ENCODE results near the gene CSF1.
"Not testable (repeated sequence)": the region's sequence is repeated elsewhere in the genome, so short reads cannot be mapped to it uniquely, and the experiment has no call there.

CSF1 gene

GRCh38 chr1:109913360-109913879 lies 2.8 kb downstream of the CSF1 start:
- no peak for DNase-seq (ENCODE audit: low read depth)
- H3K4me3 ChIP-seq (ENCODE audit: low read length): no peak overlapping the region
- TF ChIP-seq CTCF (IDR thresholded peaks at IDR 0.05; ENCODE audit: insufficient read depth, low read depth, low read length, missing control alignments): no peak

DNA sequence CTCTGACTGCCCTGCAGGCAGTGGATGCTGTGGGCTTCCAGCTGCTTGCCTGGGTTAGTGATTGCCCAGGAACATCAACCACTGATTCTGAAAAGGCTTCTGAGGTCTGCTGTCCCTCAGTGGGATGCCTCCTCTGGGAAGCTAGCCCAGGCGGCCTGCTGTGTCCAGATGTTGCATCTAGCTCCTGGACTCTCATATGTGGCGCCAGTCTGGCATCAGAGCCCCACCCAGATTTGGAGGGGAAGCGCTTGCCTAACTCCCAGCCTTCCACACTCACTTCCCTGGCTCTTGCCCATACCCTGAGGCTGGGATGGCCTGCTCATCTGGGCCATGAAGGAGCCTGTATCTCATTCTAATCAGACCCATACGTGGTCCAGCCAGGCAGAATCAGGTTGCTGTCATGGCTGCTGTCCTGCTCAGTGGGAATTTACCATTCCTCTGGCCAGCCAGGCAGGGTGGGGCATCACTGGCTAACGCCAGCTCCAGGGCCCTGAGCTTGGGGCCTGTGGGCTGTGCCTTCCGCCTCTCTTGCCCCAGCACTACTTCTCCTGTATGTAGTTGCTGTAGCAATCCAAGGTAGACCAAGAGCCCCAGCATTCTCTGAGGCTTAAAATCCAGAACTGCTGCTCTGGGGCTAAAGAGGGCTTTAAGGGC lies 4.1 kb downstream of the CSF1 start:
- H3K4me3 ChIP-seq (ENCODE audit: low read length): no peak overlapping the region
- no peak for DNase-seq (ENCODE audit: low read depth)
- no peak for TF ChIP-seq CTCF (IDR thresholded peaks at IDR 0.05; ENCODE audit: insufficient read depth, low read depth, low read length, missing control alignments)

DNA sequence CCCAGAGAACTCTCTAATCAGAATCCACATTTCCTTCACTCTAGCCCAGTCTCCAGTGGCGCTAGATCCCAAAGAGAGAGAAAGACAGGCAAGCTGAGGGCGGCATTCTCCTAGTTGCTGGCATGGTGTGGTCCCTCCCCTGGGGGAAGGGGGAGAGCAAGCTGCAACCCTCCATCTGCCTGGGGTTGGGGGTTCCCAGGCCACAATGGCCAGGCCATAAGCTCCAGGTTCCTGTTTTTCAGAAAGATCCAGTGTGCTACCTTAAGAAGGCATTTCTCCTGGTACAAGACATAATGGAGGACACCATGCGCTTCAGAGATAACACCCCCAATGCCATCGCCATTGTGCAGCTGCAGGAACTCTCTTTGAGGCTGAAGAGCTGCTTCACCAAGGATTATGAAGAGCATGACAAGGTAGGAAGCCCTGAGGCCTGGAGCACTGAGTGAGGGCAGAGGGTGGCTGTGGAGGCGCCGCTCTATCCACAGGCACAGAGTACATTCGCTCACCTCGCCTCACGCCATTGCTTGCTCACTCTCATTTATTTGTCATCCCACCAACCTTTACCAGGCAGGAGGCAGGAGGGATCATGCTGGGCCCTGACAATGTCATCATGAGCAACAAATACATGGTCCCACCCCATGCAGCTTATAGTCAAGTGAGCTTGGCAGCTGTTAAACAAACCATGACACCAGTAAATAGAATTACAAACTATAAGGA lies 6.6 kb downstream of the CSF1 start:
- H3K4me3 ChIP-seq (ENCODE audit: low read length): no peak overlapping the region
- TF ChIP-seq CTCF (IDR thresholded peaks at IDR 0.05; ENCODE audit: insufficient read depth, low read depth, low read length, missing control alignments): no peak
- DNase-seq (ENCODE audit: low read depth): no peak

- DNase-seq (ENCODE audit: low read depth): no peak
- H3K4me3 ChIP-seq (ENCODE audit: low read length): no peak overlapping the region
- TF ChIP-seq CTCF (IDR thresholded peaks at IDR 0.05; ENCODE audit: insufficient read depth, low read depth, low read length, missing control alignments): peak; percentile 19
Measured at GRCh38 chr1:109917768-109918606, 7.3 kb downstream of the CSF1 start.

GRCh38 chr1:109918671-109919070 lies 8.0 kb downstream of the CSF1 start:
- TF ChIP-seq CTCF (IDR thresholded peaks at IDR 0.05; ENCODE audit: insufficient read depth, low read depth, low read length, missing control alignments): no peak
- no peak for DNase-seq (ENCODE audit: low read depth)
- no peak overlapping the region for H3K4me3 ChIP-seq (ENCODE audit: low read length)

GRCh38 chr1:109919303-109919702 lies 8.7 kb downstream of the CSF1 start:
- no peak for TF ChIP-seq CTCF (IDR thresholded peaks at IDR 0.05; ENCODE audit: insufficient read depth, low read depth, low read length, missing control alignments)
- H3K4me3 ChIP-seq (ENCODE audit: low read length): no peak overlapping the region
- no peak for DNase-seq (ENCODE audit: low read depth)

DNA sequence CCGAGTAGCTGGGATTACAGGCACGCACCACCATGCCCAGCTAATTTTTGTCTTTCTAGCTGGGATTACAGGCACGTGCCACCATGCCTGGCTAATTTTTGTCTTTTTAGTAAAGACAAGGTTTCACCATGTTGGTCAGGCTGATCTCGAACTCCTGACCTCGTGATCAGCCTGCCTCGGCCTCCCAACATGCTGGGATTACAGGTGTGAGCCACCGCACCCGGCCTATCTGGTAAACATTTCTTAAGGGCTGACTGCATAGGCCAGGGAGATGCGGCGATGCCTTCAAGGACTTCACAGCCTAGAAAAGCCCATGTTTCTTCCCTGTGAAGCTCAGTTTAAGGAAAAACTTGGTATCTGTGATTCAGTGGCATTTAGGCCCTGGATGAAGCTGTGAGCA lies 9.7 kb downstream of the CSF1 start:
- not testable (repeated sequence) for H3K4me3 ChIP-seq (ENCODE audit: low read length); DNase-seq (ENCODE audit: low read depth)

All from epithelial cell of esophagus (primary cell).